A549 (cell line): ENCODE data around the gene EFNA3. TPM values are rescaled to one million over a fixed set of nuclear protein-coding genes. Genes with fewer than 3 reads are reported as not detected.

ENCODE experiments used
- ATAC-seq, 2 experiments: fragments of 200-7000 bp in 1 of 2; fragments of >200 bp in 1 of 2; cut with Nextera tagmentation in 1 of 2; cut with Tn5 transposase in 1 of 2; 3 replicates each; pipeline versions ENCODE4 v1.8.0 to v1.9.1; 2018 to 2020; ENCODE audit warnings: mild to moderate bottlenecking in 1 of 2, moderate library complexity in 1 of 2
- CTCF ChIA-PET: fragments of 300-600 bp; sonication (Branson Sonifier 250); formaldehyde crosslinking; extraction: SDS; loops from one replicate; lab custom pipeline; 2021; ENCODE audit warnings: antibody characterized with exemption, inconsistent platforms; lab: Yijun Ruan, JAX
- POLR2A ChIA-PET: fragments of 350-600 bp; formaldehyde crosslinking; extraction: SDS; loops from one replicate; lab custom pipeline; 2021; ENCODE audit warnings: antibody characterized with exemption, inconsistent platforms; lab: Yijun Ruan, JAX
- DNase-seq, 2 experiments: peaks; one replicate each; pipeline versions ENCODE4 v3.0.0 to v3.0.0-alpha.2; 2011 to 2016; ENCODE audit warnings: low read depth in 1 of 2, low spot score in 1 of 2
- FAIRE-seq: peaks from 2 replicates; lab custom pipeline; 2011; peaks lifted over from hg19 to GRCh38; lab: Jason Lieb, UNC
- H3K27ac ChIP-seq, 2 experiments: fragments of >200 bp; sonication (Bioruptor Twin); formaldehyde crosslinking; 3 replicates each; pipeline ENCODE4 v1.5.1; 2016 to 2017
- H3K4me1 ChIP-seq: fragments of >200 bp; sonication (Bioruptor Twin); formaldehyde crosslinking; 3 replicates; pipeline ENCODE4 v1.6.1; 2016
- H3K4me2 ChIP-seq: fragments of >200 bp; sonication (Bioruptor Twin); formaldehyde crosslinking; 3 replicates; pipeline ENCODE4 v1.6.1; 2016
- H3K4me3 ChIP-seq: fragments of >200 bp; sonication (Bioruptor Twin); formaldehyde crosslinking; 3 replicates; pipeline ENCODE4 v1.5.1; 2016
- H3K9me3 ChIP-seq: fragments of >200 bp; sonication (Bioruptor Twin); formaldehyde crosslinking; 3 replicates; pipeline ENCODE4 v1.6.1; 2016
- BHLHE40 ChIP-seq: IDR thresholded peaks from 2 replicates; pipeline ENCODE4 v1.6.1; 2012; ENCODE audit warnings: low read depth, low read length, inconsistent platforms
- CBX8 ChIP-seq: fragments of 200-600 bp; sonication (generic); IDR thresholded peaks from 2 replicates; pipeline ENCODE4 v1.6.1; 2016
- CEBPB ChIP-seq, 2 experiments: fragments of >200 bp in 1 of 2; sonication (Bioruptor Twin) in 1 of 2; formaldehyde crosslinking in 1 of 2; IDR thresholded peaks; 2 replicates each; pipeline ENCODE4 v1.6.1; 2012 to 2016
- CHD4 ChIP-seq: fragments of 200-600 bp; sonication (generic); IDR thresholded peaks from 2 replicates; pipeline ENCODE4 v1.6.1; 2016; ENCODE audit warnings: antibody characterized with exemption, mild to moderate bottlenecking, borderline replicate concordance
- EHF ChIP-seq: fragments of 250-450 bp; sonication (Bioruptor Pico); IDR thresholded peaks from 2 replicates; pipeline ENCODE4 v1.5.0; 2020; ENCODE audit warnings: mild to moderate bottlenecking
- ELK1 ChIP-seq: fragments of 150-350 bp; IDR thresholded peaks from 2 replicates; pipeline ENCODE4 v1.6.1; 2014; ENCODE audit warnings: low read depth, mild to moderate bottlenecking, low read length
- EP300 ChIP-seq, 2 experiments: fragments of >200 bp; sonication (Bioruptor Twin); formaldehyde crosslinking; IDR thresholded peaks; 2 replicates in 1 of 2; 3 replicates in 1 of 2; pipeline ENCODE4 v1.6.1; 2016 to 2017
- FOSB ChIP-seq: fragments of 250-450 bp; sonication (Bioruptor Pico); IDR thresholded peaks from 2 replicates; pipeline ENCODE4 v1.5.0; 2020; ENCODE audit warnings: mild to moderate bottlenecking, moderate library complexity
- FOXS1 ChIP-seq: fragments of 250-450 bp; sonication (Bioruptor Pico); IDR thresholded peaks from 2 replicates; pipeline ENCODE4 v1.5.0; 2020; ENCODE audit warnings: mild to moderate bottlenecking, moderate library complexity
- HES2 ChIP-seq: fragments of >200 bp; sonication (Bioruptor Twin); formaldehyde crosslinking; IDR thresholded peaks from 2 replicates; pipeline ENCODE4 v1.6.1; 2016
- HOXA7 ChIP-seq: fragments of 250-450 bp; sonication (Bioruptor Pico); IDR thresholded peaks from 2 replicates; pipeline ENCODE4 v1.5.0; 2020; ENCODE audit warnings: mild to moderate bottlenecking, moderate library complexity
- JUNB ChIP-seq: fragments of >200 bp; sonication (Bioruptor Twin); formaldehyde crosslinking; IDR thresholded peaks from 2 replicates; pipeline ENCODE4 v1.6.1; 2016
- KDM1A ChIP-seq: fragments of 200-600 bp; sonication (generic); IDR thresholded peaks from 2 replicates; pipeline ENCODE4 v1.6.1; 2016; ENCODE audit warnings: low read depth, mild to moderate bottlenecking
- KDM5A ChIP-seq: fragments of 200-600 bp; sonication (generic); IDR thresholded peaks from 2 replicates; pipeline ENCODE4 v1.6.1; 2016; ENCODE audit warnings: antibody characterized with exemption, mild to moderate bottlenecking
- MAFK ChIP-seq: fragments of 450-650 bp; IDR thresholded peaks from 2 replicates; pipeline ENCODE4 v1.6.1; 2014; ENCODE audit not compliant: partially characterized antibody
- MYC ChIP-seq: IDR thresholded peaks from 2 replicates; pipeline ENCODE4 v1.6.1; 2012; ENCODE audit warnings: mild to moderate bottlenecking, inconsistent platforms, low read length, improper control_type of control experiment, borderline replicate concordance
- NFE2L2 ChIP-seq: fragments of 150-350 bp; conservative IDR thresholded peaks from 2 replicates; pipeline ENCODE4 v1.6.1; 2014; ENCODE audit warnings: low read length
- PHF8 ChIP-seq: fragments of 200-600 bp; sonication (generic); IDR thresholded peaks from 2 replicates; pipeline ENCODE4 v1.6.1; 2016; ENCODE audit warnings: low read depth, mild to moderate bottlenecking, antibody characterized with exemption, moderate library complexity, borderline replicate concordance
- RNF2 ChIP-seq: fragments of 200-600 bp; sonication (generic); IDR thresholded peaks from 2 replicates; pipeline ENCODE4 v1.6.1; 2016; ENCODE audit warnings: low read depth, mild to moderate bottlenecking, antibody characterized with exemption, moderate library complexity, borderline replicate concordance
- SMC3 ChIP-seq: fragments of >200 bp; sonication (Bioruptor Twin); formaldehyde crosslinking; IDR thresholded peaks from 3 replicates; pipeline ENCODE4 v1.6.1; 2018; ENCODE audit warnings: inconsistent platforms
- TP53 ChIP-seq: fragments of 250-450 bp; sonication (Bioruptor Pico); IDR thresholded peaks from 2 replicates; pipeline ENCODE4 v1.5.0; 2021; ENCODE audit warnings: mild to moderate bottlenecking, moderate library complexity
- ZC3H11A ChIP-seq: fragments of 450-650 bp; IDR thresholded peaks from 2 replicates; pipeline ENCODE4 v1.6.1; 2014; ENCODE audit warnings: antibody characterized with exemption, mild to moderate bottlenecking
- ZFP36 ChIP-seq: fragments of 450-650 bp; IDR thresholded peaks from 2 replicates; pipeline ENCODE4 v1.6.1; 2014; ENCODE audit warnings: borderline replicate concordance; ENCODE audit not compliant: partially characterized antibody
- ZNF302 ChIP-seq: fragments of 250-450 bp; sonication (Bioruptor Pico); IDR thresholded peaks from 2 replicates; pipeline ENCODE4 v1.9.0; 2021; ENCODE audit warnings: inconsistent platforms, mild to moderate bottlenecking, moderate library complexity
- ZSCAN20 ChIP-seq: fragments of 250-450 bp; sonication (Bioruptor Pico); IDR thresholded peaks from 2 replicates; pipeline ENCODE4 v1.8.0; 2022; ENCODE audit warnings: mild to moderate bottlenecking, moderate library complexity
- WGBS: methylation state at CpG from one replicate; pipeline ENCODE4 v1.1.6; 2017; ENCODE audit errors: missing lambda C conversion rate; 5-methylcytosine and 5-hydroxymethylcytosine counted together
- polyA plus RNA-seq, 4 experiments: library from polyadenylated mRNA; depleted of rRNA in 3 of 4; stranded (reverse); fragments of >200 nt; fragmentation: RNase III in 1 of 4; extraction: RNeasy Plus Mini Kit Qiagen cat#74134 plus additional on column Dnase treatment in 1 of 4; gene quantifications; 2 replicates in 3 of 4; 3 replicates in 1 of 4; pipeline ENCODE4 v1.2.3, GENCODE V29; 2011 to 2017
- TF ChIP-seq, protein P1 (sequence below): fragments of >200 bp; sonication (Bioruptor Twin); formaldehyde crosslinking; IDR thresholded peaks from 3 replicates; pipeline ENCODE4 v1.5.1; 2016
- TF ChIP-seq, protein P2 (sequence below): fragments of 250-450 bp; sonication (Bioruptor Pico); IDR thresholded peaks from 2 replicates; pipeline ENCODE4 v1.5.0; 2020; ENCODE audit warnings: low read depth, mild to moderate bottlenecking, moderate library complexity
- TF ChIP-seq, protein P3 (sequence below): IDR thresholded peaks from 2 replicates; pipeline ENCODE4 v1.6.1; 2012

The EFNA3 gene
- polyA plus RNA-seq, 2 of the 4 experiments (the other 2 are of a cell fraction), result 1.9 to 2.7 TPM

DNA sequence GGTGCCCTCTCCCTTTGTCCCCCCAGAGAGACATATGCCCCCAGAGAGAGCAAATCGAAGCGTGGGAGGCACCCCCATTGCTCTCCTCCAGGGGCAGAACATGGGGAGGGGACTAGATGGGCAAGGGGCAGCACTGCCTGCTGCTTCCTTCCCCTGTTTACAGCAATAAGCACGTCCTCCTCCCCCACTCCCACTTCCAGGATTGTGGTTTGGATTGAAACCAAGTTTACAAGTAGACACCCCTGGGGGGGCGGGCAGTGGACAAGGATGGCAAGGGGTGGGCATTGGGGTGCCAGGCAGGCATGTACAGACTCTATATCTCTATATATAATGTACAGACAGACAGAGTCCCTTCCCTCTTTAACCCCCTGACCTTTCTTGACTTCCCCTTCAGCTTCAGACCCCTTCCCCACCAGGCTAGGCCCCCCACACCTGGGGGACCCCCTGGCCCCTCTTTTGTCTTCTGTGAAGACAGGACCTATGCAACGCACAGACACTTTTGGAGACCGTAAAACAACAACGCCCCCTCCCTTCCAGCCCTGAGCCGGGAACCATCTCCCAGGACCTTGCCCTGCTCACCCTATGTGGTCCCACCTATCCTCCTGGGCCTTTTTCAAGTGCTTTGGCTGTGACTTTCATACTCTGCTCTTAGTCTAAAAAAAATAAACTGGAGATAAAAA, 8.4 kb downstream of the EFNA3 start:
- H3K9me3 ChIP-seq, result no peaks in the 10 kb centered on the region
- FAIRE-seq, result no peak
- H3K4me3 ChIP-seq, result no peak overlapping the region
- no peak for DNase-seq
- no peak for ATAC-seq
- CTCF ChIA-PET, result interaction anchor here (0.7 to 5.5 kb wide), 14 partner anchors 9 to 482 kb away, joined by 3 to 350 read pairs (median 18); partner anchors contain the start of genes ADAM15, EFNA1, EFNA4 and KRTCAP2
- TF ChIP-seq ZSCAN20 (CRISPR knock-in tag), result no peak
- TF ChIP-seq NFE2L2, result no peak
- no peak for TF ChIP-seq EP300 (IDR thresholded peaks at IDR 0.05)
- no peak for TF ChIP-seq EHF (CRISPR knock-in tag)
- TF ChIP-seq CBX8, result no peak
- no peak for TF ChIP-seq HES2
- no peak for TF ChIP-seq ZNF302 (CRISPR knock-in tag)
- no peak for TF ChIP-seq ZC3H11A
- TF ChIP-seq, protein P1, sequence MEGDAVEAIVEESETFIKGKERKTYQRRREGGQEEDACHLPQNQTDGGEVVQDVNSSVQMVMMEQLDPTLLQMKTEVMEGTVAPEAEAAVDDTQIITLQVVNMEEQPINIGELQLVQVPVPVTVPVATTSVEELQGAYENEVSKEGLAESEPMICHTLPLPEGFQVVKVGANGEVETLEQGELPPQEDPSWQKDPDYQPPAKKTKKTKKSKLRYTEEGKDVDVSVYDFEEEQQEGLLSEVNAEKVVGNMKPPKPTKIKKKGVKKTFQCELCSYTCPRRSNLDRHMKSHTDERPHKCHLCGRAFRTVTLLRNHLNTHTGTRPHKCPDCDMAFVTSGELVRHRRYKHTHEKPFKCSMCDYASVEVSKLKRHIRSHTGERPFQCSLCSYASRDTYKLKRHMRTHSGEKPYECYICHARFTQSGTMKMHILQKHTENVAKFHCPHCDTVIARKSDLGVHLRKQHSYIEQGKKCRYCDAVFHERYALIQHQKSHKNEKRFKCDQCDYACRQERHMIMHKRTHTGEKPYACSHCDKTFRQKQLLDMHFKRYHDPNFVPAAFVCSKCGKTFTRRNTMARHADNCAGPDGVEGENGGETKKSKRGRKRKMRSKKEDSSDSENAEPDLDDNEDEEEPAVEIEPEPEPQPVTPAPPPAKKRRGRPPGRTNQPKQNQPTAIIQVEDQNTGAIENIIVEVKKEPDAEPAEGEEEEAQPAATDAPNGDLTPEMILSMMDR, result no peak
- no peak for TF ChIP-seq TP53 (CRISPR knock-in tag)
- no peak for TF ChIP-seq RNF2
- TF ChIP-seq CHD4, result no peak
- no peak for TF ChIP-seq FOSB (CRISPR knock-in tag)
- TF ChIP-seq PHF8, result no peak
- no peak overlapping the region for H3K4me2 ChIP-seq
- no peak overlapping the region; a peak in 1 of 6 replicates for H3K27ac ChIP-seq
- WGBS, result 64% methylated on average over 7 of the region's 8 CpGs
- POLR2A ChIA-PET, result no interaction called here
- H3K4me1 ChIP-seq, result peaks cover 30% of the 10 kb centered on the region

DNA sequence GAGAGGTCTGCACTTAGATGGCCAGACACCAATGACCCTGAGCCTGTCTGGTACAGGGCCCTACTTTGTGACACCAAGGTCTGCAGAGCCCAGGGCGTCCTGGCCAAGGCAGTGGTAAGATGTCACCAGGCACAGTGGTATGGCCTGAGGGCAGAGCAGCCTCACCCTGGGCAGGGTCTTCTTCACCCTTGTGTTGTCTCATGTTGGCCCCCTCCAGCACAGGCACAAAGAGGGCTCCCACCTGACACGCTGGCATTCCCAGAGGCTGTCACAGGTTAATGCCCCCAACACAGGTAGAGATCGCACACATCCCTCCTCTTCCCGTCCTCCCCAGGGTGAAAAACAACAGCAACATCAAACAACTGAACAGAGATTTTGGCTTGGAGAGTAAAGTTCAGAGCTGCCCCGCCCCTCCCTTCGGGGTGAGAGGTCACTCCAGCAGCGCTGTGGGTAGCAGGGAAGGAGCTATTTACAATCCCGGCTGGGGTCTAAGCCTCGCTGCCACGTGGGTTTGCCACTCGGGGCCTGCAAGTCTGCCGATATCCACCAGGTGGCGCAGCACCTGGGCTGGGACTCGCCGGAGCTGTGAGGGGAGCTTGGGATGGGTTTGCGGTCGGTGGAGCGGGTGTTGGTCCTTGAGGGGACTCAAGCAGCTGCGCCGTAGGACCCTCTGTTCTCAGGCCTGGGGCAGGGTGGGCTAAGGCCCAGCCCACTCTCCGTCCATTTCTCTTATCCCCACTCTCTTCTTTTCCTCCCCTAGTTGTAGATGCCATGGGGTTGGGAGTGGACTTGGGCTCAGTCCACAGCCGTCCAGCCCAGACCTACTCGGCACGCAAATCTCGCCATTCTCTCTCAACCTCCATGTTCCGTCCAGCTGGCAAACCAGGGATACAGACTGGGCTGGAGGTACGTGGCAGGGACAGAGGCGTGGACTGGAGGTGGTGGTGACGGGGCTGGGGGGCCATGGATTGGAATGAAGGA, 12.7 kb downstream of the EFNA3 start:
- FAIRE-seq (no peak), DNase-seq (peak; percentile 73 to 75), ATAC-seq (peak; percentile 64 to 85)
- Histone ChIP-seq H3K4me3 (no peak overlapping the region), H3K4me1 (peaks cover 14% of the 10 kb centered on the region), H3K9me3 (no peaks in the 10 kb centered on the region), H3K27ac (peak overlapping the region; percentile 45 to 79; a peak in 5 of 6 replicates), H3K4me2 (peak overlapping the region; percentile 62)
- CTCF ChIA-PET, result interaction anchor here (0.5 to 13.8 kb wide), 49 partner anchors 9 to 914 kb away, joined by 3 to 384 read pairs (median 5); partner anchors contain the start of genes EFNA1, EFNA3, EFNA4 and KRTCAP2
- 22% methylated on average over 29 of the region's 29 CpGs for WGBS
- POLR2A ChIA-PET, result interaction anchor here (1.1 to 1.4 kb wide), 2 partner anchors 76 to 82 kb away, joined by 5 to 6 read pairs; partner anchors contain the start of gene KRTCAP2
- TF ChIP-seq SMC3, result peak; percentile 91
- TF ChIP-seq, protein P1, result peak; percentile 91
- TF ChIP-seq KDM5A, result no peak
- TF ChIP-seq MAFK, result no peak
- TF ChIP-seq MYC, result peak; percentile 92
- no peak for TF ChIP-seq KDM1A
- TF ChIP-seq ELK1, result no peak
- no peak for TF ChIP-seq BHLHE40
- no peak for TF ChIP-seq CBX8
- TF ChIP-seq, protein P2, sequence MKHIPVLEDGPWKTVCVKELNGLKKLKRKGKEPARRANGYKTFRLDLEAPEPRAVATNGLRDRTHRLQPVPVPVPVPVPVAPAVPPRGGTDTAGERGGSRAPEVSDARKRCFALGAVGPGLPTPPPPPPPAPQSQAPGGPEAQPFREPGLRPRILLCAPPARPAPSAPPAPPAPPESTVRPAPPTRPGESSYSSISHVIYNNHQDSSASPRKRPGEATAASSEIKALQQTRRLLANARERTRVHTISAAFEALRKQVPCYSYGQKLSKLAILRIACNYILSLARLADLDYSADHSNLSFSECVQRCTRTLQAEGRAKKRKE (CRISPR knock-in tag), result no peak
- TF ChIP-seq, protein P3, sequence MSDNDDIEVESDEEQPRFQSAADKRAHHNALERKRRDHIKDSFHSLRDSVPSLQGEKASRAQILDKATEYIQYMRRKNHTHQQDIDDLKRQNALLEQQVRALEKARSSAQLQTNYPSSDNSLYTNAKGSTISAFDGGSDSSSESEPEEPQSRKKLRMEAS, result peak; percentile 96
- TF ChIP-seq HES2, result no peak
- TF ChIP-seq CEBPB (IDR thresholded peaks at IDR 0.05), result no peak
- TF ChIP-seq ZFP36, result no peak
- no peak for TF ChIP-seq EHF (CRISPR knock-in tag)
- no peak for TF ChIP-seq HOXA7
- TF ChIP-seq FOXS1, result no peak
- no peak for TF ChIP-seq JUNB
